GM18870 (cell line): ENCODE data around the gene KPNA6.
A peak's percentile ranks its signal among the peaks of the same experiment; 100 is the strongest.

Experiments used
- ATAC-seq: cut with Tn5 transposase; IDR thresholded peaks from one replicate; pipeline ENCODE4 v1.9.1; 2021; ENCODE audit warnings: moderate library complexity; ENCODE audit not compliant: unreplicated experiment

KPNA6 gene

DNA sequence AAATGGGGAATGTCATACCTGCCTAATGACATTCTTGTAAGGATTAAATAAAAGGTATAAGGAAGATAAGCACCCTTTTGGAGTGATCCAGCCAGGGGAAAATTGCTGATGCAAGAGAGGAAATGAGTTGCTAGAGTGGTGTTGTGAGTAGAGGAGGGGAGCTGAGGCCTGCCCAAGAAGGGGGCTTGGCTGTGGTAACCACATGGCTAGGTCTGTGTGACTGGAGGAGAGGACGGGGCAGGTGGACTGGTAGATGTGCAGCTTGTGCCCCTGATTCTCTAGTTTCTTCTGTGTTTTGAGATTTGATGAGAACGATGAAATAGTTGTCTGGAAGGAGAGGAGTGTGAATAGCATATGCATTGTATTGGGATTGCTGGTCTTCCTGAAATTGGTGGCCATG, 78.2 kb downstream of the KPNA6 start:
- no peak for ATAC-seq

DNA sequence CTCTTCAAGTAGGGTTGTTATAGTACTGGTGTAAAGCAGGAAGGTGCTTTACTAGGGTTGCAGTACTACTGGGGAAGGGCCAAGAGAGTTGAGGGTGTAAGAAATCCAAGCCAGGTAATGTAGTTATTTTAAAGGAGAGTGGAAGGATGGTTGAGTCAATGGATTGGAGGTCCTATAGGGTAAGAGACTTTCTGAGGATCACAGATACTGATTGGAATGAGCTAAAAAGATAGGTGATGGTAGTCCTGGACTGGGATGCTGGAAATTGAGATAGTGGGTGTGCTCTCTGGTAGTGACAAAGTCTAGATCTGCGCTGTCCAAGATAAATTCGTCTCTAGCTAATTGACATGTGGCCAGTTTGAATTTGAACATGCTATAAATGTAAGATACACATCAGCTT, 78.6 kb downstream of the KPNA6 start:
- ATAC-seq: no peak

DNA sequence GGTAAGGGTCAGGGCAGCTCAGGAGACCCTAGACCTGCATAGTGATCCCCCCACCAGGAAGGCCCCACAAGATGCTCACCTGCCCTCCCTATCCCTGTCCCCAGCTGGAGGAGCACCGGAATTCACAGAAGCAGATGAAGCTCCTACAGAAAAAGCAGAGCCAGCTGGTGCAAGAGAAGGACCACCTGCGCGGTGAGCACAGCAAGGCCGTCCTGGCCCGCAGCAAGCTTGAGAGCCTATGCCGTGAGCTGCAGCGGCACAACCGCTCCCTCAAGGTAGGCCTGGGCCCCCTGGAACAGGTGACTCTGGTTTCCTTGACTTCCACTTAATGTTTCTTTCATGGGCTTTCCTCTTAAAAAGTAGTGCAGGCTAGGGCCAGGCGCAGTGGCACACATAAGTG, 80.0 kb downstream of the KPNA6 start:
- no peak for ATAC-seq

DNA sequence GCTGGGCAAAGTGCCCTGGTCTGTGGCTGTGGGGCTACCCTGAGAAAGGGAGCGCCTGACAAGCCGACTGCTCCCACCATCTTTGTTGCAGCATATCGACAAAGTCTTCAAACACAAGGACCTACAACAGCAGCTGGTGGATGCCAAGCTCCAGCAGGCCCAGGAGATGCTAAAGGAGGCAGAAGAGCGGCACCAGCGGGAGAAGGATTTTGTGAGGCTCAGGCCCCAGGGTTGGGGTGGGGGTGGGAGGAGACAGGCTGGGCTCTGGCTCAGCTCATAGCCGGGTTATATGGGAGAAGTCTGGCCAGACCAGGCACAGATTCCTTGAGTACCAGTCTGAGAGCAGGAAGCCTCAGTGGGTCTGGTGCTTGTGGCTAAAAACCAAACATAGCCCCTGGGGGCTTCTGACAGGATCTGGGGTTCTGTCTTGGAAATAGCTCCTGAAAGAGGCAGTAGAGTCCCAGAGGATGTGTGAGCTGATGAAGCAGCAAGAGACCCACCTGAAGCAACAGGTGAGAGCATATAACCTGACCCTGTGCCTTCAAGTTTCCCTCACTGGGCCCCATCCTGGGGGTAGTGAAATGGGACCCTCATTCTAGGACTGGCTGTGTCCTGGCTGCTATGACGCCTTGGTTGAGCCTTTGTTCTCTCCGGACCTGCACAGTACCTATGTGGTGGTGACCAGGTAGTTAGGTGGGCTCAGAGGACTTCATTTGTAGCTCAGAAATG, 84.5 kb downstream of the KPNA6 start:
- ATAC-seq: no peak

DNA sequence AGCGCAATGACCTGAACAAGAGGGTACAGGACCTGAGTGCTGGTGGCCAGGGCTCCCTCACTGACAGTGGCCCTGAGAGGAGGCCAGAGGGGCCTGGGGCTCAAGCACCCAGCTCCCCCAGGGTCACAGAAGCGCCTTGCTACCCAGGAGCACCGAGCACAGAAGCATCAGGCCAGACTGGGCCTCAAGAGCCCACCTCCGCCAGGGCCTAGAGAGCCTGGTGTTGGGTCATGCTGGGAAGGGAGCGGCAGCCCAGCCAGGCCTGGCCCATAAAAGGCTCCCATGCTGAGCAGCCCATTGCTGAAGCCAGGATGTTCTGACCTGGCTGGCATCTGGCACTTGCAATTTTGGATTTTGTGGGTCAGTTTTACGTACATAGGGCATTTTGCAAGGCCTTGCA, 87.1 kb downstream of the KPNA6 start:
- ATAC-seq: no peak

DNA sequence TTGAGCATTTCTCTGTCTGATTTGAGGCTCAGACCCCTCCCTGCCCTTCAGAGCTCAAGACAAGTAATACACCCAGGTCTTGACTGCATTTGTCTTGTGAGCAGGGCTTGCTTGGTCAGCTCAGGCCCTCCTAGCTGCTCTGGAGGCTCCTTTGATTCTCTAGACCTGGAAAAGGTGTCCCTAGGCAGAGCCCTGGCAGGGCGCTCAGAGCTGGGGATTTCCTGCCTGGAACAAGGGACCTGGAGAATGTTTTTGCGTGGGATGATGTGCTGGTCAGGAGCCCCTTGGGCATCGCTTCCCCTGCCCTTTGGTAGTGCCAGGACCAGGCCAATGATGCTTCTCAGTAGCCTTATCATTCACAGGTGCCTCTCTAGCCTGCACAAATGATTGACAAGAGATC, 87.7 kb downstream of the KPNA6 start:
- no peak for ATAC-seq

DNA sequence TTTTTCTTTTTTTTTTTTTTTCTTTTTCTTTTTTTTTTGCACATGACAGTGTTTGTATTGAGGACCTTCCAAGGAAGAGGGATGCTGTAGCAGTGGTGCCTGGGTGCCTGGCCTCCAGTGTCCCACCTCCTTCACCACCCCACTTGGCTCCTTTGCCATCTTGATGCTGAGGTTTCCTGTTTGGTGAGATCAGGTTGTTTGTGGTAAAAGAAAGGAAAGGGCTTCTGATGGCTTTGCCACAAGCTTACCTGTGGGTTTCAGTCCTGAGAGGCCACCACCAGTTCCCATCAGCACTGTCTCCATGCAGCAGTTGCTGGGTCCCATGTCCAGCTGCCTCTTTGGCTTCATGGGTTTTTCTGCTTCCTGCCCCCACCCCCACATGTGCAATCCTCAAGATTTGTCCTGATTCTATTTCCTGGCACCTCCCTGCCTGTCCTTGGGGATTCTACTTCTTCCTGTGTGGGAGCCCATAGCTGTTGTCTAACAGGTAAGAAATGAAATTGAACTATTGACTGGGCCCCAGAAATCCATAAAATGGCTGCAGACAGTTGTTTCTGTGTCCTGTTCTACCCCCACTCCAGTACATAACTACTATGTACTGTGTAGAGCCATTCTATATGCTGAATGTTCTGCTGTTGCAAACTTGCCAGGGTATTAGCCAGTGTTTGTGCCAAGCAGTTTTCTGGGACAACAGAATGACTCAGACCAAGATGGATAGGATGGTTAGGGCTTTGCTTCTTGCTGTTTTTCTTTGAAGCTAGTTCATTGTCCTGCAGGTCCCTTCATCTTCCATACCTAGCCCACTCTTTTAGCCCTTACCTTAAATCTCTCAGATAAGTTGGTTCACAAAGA, 88.3 kb downstream of the KPNA6 start:
- no peak for ATAC-seq

DNA sequence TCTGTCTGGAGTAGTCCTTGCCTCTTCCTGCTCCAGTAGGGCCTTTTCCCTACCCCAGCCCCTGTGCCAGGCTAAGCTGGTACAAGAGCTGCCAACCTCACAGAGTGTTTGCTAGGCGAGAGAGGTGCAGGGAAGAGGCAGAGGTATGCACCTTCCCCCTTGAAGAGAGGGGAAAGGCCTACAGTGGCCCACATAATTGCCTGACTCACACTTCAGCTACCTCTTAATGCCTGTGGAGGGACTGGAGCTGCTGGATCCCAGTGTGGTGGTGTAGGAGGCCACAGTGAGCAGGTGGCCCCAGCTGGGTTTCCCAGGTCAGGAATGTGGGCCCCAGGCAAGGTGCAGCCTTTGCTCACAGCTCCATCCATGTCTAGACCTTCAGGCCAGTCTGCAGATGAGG, 89.2 kb downstream of the KPNA6 start:
- no peak for ATAC-seq

DNA sequence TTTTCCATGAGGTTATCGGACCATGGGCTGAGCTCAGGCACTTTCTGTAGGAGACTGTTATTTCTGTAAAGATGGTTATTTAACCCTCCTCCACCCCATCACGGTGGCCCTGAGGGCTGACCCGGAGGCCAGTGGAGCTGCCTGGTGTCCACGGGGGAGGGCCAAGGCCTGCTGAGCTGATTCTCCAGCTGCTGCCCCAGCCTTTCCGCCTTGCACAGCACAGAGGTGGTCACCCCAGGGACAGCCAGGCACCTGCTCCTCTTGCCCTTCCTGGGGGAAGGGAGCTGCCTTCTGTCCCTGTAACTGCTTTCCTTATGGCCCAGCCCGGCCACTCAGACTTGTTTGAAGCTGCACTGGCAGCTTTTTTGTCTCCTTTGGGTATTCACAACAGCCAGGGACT, 90.0 kb downstream of the KPNA6 start:
- ATAC-seq: no peak

DNA sequence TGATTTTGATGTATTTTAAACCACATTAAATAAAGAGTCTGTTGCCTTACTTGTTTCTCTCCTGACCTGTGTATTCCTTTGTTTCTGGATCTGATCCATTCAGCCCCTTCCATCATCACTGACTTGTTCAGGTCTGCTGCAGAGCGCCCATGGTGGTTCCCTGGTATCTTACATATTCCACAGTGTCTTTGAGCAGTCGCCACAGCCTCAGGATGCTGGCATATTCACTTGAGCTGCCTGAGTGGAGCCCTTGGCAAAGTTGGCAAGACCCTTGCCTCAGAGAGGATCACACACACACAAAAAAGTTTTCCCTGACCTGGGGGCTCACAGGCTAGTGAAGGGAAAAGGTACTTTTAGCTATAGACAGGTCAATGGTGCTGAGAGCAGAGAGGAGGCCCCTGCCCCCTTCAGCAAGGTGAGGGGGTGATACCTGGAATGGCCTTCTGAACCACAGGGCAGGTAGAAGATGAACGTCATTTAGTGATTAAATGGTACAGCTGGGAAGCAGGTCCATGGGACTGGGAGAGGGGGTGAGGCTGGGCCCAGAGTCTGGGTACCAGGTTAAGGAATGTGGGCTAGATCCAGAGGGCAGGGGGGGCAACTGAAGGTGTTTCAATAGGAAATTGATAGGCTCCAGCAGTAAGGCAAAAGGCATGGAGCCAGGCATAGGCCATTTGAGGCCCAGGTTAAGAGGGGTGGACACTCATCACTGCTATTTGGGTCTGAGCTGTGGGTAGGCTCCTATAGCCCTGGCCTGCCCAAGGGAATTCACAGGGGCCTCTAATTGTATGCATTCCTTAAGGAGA, 90.6 kb downstream of the KPNA6 start:
- ATAC-seq: no peak

DNA sequence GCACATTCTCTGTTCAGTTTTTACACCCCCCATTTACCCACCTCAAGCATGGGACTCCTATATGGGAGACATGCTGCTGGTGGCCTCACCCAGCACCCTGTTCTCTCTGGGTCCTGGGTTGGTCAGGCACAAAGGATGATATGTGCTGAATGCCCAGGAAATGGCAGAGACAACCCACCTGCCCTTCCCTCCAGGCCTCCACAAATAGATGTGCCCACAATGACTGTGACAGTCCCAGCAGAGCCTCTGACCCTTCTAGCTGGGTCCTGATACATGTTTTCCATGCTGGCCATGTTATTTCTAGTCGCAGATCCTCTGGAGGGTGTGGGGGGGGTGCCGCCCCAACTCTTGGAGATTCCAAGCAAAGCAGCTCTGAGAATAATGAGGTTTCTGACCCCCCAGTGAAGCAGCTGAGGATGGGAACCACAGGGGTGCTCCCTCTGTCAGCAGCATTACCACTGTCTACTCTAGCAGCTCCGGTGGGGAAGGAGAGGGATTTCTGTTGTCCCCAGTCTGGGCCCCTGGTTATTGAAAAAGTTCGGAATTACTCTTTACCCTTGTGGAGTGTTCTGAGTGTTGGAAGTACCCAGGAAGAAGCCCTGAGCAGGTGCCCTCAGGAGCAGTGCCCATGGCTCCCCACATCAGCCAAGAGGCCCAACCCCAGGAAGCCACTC, 91.3 kb downstream of the KPNA6 start:
- ATAC-seq: no peak

DNA sequence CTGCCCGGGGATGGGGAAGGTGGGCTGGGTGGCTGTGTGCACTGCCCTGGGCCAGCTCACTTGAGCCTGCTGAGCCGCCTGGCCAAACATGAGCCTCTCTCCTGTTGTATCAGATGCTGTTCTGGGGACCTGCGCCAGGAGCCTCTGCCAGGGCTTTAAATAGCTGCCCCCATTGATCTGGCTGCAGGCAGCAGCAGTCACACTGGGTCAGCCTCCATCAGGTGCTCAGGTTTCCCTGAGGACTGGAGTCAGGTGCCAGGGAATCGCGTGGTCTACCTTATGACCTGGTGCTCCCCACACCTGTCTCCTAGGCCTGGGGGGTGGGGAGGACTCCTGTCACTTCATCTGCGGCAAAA, 91.8 kb downstream of the KPNA6 start:
- no peak for ATAC-seq

DNA sequence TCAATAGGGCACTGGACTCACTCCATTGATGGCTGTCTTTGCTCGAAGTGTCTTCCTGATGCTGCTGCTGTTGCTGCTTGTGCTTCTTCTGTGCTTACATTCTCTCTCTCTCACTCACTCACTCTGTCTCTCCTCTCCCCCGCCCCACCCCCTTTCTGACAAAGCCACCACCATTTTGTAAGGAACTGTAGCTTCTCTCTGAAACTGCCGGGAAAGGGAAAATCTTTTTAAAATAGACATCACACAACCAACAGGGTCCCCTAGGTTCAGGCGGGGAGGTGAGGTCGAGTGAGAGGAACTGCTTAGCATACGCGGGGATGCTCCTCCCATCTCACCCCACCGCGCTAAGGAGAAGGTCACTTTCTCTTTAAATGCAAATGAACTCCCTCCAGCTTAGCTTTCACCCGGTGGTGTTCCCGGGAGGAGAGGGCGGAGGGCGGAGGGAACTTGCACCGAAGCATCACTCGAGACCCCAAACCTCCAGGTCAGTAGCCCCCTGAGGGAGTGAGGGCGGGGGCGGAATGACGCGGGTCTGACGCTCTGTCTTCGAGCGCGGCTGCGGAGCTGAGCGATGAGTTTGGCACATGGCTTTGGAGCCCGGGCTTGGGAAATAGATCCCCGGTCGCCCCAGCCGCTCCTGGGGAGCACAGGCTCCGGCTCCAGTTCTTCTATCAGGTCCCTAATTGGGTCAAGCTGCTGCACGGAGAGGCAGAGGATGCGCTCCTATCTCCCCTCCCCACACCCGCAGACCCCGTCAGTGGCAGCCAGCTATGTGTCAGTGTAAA, 92.6 kb downstream of the KPNA6 start, which contains the start of gene CCDC28B:
TSS of gene CCDC28B (plus strand) at position 370 of the 785 bp plus-strand sequence. CDS start 1,341 bp downstream, outside the sequence.
- no peak for ATAC-seq

DNA sequence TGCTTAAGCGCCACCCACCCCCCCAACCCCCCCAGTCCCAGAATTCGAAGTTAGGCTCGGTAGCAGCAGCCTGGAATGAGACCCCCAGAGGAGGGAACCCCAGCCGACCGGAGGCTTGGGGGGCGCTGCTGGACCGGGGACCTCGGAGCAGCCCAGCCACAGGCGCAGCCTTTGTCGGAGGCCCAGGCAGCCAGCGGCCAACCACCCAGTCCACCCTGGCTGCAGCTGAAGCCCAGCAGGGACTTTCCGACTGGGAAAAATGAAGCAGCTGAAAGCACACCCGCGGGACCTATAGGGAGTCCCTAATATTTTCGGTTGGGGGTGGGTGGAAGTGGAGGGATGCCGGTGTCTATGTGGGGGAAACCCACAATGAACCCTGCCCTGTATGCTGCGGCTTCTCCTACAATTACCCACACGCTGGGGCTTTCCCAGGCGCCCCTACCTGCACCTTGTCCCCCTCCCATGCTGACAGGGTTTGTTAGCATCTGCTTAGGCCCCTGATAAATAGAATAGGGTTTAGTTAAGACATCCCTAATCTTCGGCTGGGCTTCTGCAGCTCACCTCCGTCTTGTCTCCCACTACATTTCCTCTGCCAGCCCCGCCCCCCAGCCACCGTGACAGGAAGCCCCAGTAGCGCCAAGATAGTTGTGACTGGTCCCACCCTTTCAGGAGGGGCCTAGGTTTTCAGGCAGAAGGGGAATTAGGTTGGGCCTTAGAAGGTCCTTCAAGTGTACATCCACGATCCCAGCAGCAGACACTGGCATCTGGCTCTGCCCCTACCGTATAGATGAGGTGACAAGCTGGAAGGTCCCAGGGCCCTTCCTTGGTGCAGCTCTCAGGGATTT, 93.4 kb downstream of the KPNA6 start:
- ATAC-seq: peak; percentile 45

DNA sequence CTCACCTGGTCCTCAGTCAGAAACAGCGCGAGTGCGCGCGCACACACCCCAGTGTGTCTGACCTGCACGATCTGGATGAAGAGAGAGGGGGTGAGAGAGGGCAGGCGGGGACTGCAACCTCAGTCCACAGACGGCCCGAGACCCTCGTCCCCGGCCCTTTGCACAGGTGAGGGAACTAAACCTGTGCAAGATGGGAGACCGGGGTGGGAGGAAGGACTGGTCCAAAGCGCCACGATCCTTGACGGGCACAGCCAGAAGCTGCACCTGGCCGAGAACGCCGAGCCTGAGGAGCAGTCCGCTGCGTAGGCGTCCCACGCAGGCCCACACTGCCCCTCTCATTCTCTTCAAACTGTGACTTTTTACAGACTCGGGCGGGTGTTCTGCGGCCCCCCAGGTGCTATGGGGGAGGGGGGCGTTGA, 97.1 kb downstream of the KPNA6 start:
- no peak for ATAC-seq

DNA sequence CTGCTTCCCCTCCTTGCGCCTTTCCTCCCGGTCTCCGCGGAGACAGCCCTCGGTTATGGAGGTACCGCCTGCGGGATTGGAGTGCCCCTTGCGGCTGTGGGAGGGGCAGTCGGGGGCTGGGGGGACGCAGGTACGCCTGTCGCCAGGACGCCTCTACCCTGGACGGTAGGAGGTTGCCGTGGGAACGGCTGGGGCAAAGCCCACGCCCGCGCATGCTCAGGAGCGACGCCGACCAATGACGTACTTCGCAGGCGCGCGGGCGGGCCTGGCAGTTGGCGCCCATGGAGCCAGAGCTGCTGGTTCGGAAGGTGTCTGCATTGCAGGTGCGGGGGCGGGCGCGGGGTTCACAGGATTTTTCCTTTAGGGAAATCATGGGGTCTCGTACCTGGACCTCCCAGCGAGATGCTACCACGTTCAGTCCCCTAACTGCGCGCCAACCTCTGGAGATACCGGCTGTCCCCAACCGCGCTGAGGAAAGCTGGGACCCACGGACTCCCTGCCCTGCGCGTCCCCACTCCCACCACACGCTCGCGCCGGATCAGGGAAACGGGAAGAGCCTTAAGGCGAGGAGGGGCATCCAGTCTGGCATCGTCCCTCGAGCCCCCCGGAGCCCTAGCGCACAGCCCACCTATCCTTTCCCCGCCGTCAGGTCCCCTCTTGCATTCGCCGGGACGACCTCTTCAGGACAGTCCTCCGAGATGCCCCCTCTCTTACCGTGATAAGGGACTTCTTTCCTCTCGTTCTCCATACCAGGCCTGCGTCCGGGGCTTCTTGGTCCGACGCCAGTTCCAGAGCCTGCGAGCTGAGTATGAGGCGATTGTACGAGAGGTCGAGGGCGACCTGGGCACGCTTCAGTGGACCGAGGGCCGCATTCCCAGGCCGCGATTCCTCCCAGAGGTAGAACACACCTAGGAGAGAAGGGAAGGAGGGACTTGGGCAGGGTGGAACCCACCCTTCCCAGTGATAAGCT, 97.8 kb downstream of the KPNA6 start, which contains the start of gene IQCC:
TSS of gene IQCC (plus strand) at position 271 of the 970 bp plus-strand sequence. CDS start at position 282, 11 bp downstream.
- ATAC-seq: no peak

DNA sequence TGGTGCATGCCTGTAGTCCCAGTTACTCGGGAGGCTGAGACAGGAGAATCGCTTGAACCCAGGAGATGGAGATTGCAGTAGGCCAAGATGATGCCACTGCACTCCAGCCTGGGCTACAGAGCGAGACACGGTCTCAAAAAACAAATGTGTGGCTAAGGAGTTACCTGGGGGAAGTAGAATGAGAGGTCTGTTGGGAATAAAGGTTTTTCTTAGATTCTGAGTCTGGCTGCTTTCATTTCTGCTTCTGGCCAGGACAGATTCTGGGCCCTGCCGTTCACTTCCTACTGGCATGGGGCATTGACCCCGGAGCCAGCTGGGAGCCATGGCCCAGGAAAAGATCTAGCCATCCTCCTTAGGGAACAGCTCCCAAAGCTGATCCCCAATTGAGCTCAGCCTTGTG, 100.6 kb downstream of the KPNA6 start:
- ATAC-seq: no peak

DNA sequence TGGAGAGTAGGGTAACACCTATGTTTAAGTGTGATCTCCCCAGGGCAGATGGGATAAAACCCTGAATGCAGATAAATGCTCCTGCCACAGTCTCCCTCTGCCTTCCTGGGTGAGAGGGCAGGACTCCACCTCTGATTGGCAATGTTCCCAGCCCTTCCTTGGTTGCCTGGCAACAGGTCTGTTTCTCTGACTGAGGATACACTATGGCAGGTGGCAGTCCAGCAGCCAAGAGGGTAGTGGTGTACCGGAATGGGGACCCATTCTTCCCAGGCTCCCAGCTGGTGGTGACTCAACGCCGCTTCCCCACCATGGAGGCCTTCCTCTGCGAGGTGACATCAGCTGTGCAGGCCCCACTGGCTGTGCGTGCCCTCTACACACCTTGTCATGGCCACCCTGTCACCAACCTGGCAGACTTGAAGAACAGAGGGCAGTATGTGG, 101.1 kb downstream of the KPNA6 start, which contains the start of gene DCDC2B:
TSS of gene DCDC2B (plus strand) at position 199 of the 438 bp plus-strand sequence. CDS start at position 204, 5 bp downstream.
- no peak for ATAC-seq
